Embryonic facial prominence (tissue), 1 donor: ENCODE results near the gene METTL16.

ENCODE experiments used
- DNase-seq: peaks from one replicate; pipeline ENCODE4 v3.0.0-alpha.2; 2016; ENCODE audit errors: extremely low spot score

METTL16 gene

DNA sequence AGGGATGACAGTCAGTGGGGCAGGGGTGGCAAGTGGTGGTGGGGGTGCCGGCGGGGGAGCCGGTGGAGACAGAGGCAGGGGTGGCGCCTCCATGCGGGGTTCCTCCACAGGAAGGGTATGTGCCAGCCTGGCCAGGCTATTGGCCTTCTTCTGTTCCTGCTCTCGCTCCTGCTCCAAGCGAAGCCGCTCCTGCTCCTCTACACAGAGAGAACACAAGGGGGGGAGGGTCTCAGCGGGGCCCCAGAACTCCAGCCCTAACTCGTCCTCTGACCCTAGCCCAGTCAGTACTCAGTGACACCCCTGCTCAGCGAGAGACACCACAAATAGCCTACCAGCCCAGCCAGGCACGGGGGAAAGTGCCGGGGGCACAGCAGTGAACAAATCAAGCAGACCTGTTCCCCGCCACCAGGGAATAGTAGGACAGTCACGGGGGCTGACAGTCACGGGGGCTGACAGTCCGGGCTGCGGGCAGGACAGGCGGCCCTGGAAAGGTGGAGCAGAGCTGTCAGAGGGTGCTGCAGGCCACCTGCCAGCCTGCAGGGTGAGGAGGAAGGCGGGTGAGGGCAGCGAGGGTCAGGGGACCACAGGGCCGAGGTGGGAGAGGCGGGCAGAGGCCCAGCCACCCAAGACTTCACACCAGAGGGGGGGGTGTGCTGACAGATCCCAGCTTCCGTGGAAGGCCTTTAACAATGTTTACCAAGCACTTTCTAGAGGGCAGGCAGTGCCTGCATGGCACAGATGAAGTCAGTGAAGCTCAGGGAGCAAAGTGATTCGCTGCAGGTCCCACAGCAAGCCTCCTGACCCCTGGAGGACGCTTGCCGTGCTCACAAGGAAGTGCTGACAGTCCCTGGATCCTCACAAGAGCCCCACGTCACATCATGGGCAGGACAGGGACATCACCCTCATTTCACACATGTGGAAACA, 116.2 kb downstream of the METTL16 start:
- DNase-seq, result no peak

DNA sequence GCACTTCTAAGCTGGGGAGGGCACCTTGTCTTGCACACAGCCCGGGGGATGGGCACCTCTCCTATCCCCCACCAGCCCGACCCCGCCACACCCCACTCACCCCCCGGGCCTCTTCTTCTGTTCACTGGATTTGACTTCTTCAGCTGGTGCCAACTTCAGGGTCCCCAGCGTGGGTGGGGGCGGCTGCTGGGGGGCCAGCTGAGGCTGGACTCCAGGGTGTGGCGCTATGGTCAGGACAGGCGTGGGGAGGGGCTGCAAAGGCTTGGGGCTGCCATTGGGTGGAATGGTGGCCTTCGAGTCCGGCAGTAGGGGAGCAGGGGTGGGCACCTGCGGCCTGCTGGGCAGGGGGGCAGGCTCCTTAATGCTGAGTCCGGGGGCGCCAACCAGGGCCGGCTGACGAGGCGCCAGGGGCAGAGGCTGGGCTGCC, 116.9 kb downstream of the METTL16 start:
- no peak for DNase-seq

DNA sequence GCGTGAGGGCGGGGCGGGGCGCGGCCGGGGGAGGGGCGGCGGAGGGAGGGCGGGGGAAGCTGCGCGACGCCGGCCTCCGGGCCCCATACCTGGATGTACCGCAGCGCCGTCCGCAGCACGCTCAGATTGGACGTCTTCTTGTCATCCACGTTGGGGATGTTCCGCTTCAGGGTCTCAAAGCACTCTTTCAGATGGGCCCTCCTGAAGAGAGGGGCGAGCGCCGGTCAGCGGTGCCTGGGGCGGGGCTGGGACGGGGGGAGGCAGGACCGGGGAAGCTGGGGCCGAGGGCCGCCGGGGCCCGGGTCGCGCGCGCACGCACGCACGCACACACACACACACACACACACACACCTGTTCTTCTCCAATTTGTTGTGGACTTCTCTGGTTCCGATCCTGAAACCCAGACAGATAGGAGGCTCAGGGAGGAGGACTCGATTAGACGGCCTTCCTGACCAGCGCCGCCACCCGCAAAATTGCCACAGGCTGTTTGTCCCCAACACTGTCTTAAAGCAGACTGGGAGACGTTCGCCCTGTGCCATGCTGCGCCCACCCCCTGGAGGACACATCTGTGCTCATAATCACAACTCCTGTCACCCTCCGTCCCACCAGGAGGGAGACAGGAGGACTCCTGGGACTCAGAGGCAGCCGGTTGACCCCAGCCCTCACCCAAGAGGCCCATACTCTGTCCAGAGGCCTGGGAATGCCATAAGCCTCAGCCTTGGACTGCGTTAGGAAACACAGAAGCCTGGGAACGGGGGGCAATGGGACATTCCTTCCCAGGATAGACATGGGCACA, 117.5 kb downstream of the METTL16 start:
- no peak for DNase-seq

DNA sequence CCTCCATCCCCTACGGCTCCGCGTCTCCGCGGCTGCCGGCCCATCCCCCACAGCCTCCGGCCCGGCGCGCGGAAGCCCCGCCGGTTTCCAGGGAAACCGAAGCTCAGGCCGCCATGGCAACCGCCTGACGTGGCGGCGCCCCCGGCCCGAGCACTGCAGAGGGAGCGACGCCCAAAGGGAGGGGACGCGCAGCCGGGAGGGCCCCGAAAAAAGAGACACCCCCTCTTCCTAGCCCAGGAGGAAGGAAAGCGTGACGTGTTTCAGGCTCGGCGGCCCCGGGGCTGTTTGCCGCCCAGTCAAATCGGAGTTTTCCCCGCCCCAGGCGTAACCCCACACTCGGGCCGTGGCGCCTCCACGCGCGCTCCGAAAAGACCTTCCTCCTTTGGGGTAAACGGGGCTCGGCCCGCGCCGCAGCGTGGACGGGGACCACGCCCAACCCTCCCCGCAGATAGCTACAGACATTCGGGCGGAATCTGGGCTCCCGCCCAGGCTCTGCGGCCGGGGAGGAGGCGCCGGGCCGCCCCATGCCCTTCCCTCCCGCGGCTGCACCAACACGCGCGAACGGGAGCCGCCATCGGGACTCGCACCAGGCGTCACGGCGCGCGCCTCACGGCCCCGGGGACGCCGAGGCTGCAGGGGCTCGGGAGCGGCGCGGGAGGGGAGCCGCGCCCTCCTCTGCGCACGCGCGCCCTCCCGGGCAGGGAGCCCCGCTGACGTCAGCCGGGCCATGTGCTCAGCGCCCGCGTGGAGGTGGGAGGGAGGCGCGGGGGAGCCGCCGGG, 118.3 kb downstream of the METTL16 start:
- DNase-seq, result peak; percentile 81

DNA sequence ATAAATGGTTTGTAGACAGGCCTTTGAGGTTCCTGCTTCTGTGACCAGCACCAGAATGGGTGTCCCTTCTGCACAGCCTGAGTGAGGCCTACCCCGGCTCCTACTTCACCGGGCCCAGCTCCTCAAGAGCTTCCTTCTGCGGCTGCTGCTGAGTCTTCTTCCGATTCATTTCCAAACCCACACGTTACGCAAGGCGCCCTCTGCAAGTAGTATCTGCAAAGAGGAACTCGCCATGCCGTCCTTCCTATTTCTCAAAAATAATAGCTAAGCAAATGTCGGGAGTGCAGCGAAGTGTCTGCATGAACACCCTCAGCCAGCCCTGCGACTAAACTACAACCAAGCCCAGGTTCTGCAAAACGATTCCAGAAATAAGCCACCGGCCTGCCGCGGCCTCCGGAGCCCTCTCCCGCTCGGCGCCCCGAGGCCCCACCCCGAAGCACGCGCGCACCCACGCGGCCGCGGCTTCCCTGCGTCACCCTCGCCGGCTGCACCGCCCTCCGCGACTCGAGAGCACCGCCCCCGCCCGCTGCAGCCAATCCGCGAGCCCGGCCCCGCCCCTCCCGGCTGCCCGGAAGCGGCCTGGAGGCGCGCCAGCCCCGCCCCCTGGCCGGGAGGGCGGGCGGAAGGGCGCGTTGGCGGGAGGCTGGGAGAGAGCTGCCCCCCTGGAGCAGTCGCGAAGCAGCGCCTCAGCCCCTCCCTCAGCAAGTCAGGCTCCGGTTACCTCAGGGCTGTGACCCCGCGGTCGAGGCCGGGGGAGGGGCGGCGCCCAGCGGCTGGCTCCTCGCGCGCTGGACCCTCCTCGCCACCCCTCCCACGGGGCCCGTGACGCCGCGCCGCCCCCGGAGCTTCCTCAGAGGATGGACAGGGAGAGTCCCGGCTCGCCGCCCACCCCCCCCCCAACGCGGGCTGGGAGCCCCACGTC, 119.2 kb downstream of the METTL16 start:
- DNase-seq, result peak; percentile 91

DNA sequence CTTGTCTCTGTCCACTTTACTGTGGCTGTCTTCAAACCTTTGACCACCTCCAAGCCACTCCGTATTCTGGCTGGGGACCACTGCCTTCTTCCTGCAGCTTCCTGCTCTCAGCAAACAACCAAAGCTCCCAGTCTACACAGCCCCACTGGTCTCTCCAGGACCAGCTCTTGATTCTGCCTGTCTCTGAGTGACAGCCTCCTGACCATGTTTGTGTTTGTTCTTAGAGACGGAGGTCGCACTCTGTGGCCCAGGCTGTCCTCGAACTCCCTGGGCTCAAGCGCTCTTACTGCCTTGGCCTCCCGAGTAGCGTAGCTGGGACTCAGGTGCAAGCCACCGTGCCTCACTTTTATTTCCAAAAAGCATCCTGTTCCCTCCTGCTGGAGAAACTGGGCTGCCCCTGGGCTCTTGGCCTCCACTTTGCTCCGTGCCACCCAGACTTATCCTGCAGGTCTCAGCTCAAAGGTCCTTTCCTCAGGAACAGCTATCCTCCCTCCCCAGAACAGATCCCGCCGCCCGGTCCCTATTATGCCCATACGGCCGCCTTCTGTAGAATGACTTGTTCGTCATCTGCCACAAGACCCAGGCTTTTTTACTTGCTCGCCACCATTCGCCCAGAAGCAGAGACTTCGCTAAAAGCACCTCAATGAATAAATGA, 120.0 kb downstream of the METTL16 start:
- DNase-seq, result no peak

DNA sequence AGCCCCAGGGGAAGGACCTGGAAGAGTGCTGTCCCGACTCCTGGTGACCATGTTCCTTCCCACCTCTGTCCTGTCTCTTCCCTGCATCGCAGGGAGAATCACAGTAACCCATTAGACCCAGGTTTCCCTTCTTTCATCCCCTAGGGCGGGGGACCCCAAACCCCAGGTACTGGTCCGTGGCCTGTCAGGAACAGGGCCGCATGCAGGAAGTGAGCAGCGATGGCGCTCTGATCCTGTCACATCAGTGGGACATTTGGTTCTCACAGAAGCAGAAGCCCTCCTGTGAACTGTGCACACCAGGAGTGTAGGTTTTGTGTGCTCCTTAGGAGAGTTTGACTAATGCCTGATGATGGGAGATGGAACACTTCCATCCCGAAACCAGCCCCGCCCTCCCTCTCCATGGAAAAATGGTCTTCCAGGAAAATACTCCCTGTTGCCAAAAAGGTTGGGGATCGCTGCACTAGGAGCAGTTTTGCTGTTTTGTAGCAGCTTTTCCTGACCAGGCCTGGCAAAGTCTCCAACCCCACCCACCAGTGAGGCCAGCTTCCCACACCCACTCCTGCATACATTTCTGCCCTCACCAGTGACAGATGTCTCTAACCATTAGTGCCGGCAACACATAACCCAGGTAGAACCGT, 121.4 kb downstream of the METTL16 start:
- DNase-seq, result no peak

DNA sequence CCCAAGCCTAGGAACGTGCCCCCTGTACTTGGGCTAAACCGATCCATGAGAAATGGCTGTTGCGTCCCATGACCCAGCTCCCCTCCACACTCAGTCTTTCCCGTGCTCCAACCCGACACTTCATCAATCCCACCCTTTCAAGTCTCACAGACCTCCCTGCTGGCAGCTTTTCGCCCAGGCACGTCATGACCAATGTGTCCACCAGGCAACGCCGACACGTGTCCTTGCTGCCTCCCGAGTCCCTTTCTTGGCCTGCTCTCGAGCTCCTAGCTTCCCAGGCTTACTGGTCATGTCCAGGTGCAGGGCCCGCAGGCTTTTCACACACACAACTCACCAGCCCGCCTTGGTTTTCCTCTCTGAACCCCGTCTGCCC, 123.0 kb downstream of the METTL16 start:
- DNase-seq, result no peak

DNA sequence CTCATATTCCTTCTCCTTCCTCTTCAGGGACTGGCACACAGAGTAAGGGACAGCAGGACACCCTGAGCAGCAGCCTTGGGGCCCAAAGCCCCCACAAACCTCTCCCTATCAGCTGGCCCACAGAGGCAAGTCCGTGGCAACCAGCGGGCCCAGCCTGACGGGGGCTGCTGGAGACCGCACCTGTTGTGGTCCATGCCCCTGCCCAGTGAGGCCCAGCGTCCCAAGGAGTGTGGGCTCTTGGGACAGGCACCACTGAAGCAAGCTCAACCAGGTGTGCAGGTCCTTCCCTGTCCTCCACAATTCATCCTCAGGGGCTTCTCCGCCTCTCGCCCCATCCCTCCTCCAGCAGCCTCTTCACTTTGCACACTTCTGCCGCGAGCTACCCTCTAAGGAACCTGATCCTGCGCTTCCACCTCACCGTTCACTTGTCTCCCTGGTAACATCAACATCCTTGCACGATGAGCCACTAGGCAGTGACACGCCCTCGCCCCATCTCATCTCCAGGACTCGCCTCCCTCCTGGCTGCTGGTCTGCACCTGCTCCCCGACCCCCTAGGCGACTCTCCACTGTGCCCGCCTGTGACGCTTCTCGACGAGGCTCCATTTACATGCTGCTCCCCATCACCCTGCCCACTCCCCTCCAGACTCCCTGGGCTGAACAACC, 123.5 kb downstream of the METTL16 start:
- no peak for DNase-seq

DNA sequence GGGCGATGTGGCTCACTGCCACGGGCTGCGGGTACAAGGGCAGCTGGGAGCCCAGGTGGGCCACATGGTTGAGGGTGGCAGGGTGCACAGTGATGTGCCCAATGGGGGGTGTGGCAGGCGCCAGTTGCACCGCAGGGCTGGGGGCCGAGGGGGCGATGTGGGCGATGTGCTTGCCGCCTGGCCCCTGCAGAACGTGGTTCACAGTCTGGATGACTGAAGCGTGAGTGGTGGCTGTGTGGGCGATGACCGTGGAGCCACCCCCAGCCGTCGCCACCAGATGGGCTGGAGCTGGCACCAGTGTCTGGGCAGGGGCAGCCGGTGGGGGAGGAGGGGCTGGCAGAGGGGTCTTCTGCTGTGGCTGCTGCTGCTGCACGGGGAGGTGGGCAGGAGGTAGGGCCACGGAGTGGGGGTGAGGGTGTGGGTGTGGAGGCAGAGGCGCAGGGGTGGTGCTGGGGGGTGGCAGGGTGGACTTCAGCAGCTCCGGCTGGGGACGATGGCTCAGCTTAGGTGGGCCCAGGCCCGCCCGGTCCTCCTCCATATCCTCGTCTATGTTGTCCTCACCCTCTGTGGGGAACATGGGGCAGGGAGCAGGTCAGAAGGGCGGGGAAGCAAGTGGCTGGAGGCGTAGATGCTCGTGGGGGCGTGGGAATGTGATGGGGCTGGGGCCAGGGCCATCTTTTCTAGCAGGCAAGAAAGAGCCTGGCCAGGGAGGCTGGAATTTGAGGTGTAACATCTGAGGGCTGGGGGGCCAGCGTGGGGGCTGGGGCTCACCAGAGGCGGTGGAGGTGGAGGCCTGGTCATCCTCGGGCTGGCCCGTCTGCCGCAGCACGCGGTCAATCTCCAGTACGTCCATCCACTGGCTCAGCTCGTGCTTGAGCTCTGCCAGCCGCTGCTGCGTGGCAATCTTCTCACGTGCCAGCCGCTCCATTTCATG, 124.3 kb downstream of the METTL16 start:
- no peak for DNase-seq

DNA sequence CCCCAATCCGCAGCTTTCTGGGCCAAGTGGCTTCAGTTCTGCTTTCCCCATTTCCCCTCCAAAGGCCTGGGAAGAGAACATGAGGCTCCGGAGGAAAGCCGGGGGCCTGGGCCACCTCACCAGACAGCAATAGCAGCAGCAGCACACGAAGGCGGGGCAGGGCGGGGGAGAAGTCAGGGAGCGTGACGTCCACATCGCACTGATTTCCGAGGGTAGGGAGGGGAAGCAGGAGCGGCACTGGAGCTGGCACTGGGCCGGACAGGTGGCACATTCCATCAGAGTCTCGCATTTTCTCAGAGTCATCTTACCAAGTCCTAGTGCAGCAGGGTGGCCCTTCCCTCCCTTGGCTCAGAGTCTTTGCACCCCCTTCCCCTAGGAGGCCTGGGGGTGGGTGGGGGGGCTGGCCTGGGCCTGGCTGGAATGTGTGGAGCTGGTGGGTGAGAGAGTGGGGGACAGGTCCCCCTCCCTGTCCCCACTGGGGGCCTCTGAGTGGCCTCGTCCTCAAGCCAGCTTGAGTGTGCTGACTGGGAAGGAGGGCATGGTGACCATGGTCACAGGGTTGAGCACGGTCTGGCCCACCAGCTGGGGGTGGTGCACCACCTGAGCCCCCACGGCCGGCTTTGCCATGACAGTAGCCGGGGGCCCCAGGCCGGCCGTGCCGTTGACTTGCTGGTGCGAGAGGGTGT, 125.1 kb downstream of the METTL16 start:
- no peak for DNase-seq

DNA sequence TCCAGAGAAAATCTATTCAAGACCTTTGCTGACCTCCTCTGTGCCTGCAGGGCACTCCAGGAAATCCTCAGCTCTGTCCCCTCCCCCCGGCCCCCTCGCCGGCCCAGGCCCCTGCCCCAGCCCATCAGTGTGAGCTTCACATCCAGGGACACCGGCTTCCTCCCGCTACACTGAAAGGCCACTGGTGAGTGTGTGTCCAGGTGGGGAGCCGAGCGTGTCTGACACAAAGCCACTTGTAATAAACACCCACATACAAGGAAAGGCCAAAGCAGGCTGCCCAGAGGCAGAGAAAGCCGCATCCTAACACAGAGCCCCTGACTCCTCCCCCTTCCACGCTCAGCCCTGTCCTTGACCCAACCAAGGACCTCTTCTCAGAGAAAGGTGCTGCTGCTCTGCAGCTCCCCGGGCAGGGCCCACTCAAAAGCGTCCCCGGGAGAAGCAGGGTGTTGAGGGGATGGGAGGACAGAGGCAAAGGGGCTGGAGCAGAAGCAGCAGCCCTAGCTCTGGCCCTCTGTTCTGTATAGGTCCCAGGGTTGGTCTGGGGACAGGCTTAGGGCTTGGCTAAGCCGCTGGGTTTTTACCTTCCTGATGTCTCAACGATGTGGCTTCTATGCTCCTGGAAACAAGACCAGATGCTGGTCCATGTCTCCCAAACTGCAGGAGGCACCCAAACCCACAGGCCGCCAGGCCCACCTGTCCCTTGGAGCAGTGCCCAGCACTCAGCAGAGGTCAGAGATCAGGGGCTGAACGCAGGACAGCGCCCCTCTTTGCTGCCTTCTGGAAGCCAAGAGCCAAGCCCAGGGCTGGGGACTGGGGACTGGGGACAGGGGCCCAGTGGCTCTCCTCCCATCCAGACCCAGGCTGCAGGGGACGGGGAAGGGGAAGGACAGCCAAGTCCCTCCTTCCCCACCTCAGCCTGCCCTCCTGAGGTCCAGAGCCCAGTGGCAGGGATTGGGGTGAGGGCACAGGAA, 126.2 kb downstream of the METTL16 start:
- no peak for DNase-seq

DNA sequence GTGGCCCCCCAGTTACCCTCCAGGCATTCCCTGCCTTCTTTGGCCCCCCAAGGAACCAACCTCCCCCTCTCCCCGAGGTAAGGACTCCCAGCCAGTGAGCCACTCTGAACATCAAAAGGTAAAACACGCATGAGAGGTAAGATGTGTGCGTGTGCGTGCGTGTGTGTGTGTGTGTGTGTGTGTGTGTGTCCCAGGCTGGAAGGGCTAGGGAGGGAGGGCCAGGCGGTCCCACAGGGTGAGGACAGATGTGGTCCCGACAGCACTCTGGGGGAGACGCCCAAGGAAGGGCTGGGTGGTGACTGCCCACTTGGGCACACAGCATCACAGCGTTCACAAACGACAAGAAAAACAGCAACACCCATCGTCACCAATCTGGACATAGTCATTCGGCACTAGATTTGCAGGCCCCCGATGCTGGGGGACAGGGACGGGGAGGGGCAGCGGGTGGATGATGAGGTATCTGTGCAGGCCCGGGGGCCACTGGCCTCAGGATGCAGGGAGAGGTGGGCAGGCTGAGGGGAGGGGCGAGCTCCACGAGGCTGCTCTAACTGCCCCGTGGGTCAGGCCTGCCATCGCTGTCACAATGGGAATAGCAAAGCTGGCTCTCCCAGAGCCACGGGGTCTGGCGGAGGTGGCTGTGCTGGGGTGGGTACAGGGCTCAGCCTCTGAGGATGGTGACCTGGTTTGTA, 127.1 kb downstream of the METTL16 start:
- no peak for DNase-seq

DNA sequence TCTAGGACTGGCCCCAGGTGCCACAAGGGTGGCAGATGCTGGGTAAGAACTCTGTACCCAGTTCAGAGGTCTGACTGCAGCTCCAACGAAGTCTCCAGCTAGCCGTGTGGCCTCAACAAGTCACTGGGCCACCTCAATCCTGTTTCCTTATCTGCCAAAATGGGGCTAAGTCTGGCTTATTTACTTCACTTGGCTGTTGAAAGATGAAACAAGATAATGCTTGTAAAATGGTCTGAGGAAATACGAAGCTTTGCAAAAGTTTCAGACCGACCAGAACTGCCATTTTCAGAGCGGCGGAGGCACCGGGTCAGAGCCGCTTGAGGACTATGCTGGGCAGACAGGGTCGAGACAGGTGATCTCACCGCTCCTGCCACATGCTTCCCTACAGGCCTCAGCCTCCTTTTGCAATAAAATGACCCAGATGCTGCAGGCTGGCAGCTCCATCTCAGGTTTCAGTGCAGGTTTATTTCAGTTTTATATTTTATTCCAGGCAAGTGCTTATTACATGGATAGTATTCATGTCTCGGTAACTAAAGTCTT, 128.0 kb downstream of the METTL16 start:
- no peak for DNase-seq

DNA sequence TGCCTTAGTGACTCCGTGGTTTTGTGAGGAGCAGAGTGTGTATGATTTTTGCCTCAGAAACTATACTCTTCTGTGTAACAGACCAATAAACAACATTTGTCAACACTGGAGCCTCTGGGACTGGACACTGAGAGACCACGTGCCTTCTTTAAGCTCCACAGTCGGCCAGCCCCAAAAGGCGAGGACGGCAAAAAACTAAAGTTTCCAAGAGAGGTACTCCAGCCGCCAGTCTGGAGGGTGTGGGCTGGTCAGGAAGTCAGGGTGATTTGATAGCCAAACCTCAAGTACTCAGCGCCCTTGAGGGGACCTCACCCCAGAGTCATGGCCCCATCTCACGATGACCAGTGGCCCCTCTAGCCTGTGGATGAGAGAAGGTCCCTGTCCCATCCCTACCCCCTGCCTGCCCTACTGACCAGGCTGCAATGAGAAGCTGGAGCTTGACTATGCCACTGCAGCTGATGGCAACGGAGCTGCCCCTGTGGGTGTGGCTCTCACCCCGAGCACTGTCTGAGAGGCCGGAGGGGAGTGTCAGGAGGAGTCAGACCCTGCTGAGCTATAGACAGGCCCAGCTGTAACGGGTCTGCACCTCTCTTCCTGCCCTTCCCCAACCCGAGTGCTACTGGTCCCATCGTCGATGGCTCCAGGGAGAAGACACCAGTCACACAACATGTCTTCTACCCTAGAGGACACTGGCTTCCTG, 130.6 kb downstream of the METTL16 start:
- no peak for DNase-seq
